GM21825 (cell line): ENCODE data around the gene MAMDC2.

Experiments
- ATAC-seq: cut with Tn5 transposase; IDR thresholded peaks from one replicate; pipeline ENCODE4 v1.9.1; 2021; ENCODE audit warnings: mild to moderate bottlenecking, moderate library complexity; ENCODE audit not compliant: unreplicated experiment

Gene MAMDC2

DNA sequence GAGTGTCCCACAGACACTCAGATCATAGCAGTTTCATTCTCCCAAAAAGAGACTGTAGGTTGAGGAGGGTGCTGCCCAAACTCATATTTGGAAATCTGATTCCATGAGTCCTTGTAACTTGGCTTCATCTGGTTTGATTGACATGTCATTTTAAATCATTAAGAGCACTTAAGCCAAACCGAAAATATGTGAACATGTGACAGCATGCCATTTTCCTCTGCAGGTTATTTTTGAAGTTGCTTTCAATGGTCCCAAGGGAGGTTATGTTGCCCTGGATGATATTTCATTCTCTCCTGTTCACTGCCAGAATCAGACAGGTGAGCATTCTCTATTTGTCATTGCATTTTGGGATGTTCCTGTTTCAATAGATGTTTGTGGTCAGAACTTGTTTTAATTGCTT, 87.6 kb downstream of the MAMDC2 start:
- no peak for ATAC-seq

DNA sequence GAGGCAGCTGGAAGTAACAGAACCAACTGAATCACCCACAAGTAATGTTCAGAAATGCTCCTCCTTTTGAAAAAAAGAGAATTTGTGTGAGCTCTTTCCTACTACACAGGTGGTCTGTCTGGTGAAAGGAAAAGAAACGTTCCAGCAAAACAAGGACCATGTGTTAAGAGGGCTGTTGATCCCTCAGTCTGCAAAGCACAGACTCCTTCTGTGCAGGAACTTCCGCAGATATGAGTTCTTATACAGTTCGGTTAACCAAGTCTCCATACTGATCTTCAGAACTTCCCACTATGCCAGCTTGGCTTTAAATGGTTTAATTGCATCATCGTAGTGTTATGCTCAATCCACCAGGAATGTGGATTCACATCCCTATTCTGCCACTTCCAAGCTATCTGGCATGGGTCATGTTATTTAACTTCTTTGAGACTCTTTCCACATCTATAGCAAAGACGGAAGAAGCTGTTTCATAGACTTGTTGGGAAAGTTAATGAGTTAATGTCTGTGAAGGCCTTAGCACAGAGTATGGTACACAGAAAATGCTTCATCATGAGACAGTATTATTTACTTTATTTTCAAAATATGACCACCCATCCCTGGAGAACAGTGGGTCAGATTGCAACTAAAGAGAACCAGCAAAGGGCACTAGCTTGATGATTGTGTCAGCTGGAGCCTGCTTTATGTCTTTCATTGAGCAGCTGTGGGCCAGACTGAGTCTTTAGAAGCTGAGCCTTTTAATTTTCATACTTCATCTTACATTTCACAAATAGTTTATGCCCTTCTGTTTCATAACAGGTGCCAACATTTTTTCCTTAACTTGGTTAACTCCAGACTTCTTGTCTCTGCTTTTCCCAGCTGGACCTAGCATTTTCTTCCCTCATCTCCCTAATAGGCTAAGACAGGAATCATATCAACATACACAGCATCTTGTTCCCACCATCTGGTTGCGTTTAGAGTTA, 89.9 kb downstream of the MAMDC2 start:
- no peak for ATAC-seq

DNA sequence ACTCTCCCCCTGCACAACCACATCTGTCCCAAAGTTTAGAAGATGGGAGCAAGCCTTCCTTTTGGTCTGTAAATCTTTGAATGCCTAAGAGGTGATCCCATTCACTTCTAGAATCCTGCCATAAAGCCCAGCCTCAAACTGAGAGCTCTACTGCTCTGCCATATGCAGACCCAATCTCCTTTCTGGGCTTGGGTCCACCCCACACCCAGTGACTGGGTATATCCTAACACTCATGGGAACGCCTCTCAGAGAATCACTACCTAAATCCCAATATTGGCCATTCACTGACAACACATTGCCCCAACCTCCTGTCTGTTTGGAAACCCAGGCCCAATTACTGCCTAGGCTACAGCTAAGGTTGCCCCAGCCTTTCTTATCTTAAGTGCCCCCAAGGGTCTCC, 90.7 kb downstream of the MAMDC2 start:
- ATAC-seq: no peak

DNA sequence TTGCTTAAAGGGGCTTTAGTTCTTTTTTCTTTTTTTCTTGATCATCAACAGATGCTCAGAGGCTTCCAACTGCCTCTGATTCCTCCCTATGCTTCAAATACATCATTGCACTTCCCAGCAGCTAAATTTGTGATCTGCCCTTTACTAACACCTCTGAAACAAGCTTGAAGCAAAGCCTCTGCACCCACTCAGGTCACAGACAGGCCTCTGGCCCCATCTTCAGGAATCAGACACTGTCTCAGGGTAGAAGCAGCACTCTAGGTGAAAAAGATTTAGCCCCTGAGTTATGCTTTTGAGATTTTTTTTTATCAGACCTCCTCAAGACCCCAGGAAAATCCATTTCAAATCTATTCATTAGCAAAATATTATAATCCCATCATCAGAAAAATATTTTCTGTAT, 91.5 kb downstream of the MAMDC2 start:
- ATAC-seq: no peak

DNA sequence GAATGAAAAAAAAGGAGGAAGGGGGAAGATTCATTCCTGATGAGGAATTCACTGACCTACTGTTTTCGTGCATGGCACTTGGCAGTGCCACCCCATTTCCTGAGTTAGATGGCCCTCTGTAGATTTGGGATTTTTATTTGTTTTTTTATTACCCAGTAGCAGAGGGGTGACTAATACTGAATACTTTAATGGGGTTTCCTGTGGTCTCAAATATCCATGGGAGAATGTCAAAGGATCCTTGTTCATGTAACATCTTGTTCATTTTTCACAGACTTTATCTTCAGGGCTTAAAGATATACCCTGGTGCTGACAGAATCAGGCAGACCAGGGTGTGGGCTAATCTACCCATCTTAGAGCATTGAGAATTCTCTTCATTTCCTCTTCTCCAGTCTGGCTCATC, 93.0 kb downstream of the MAMDC2 start:
- ATAC-seq: no peak

DNA sequence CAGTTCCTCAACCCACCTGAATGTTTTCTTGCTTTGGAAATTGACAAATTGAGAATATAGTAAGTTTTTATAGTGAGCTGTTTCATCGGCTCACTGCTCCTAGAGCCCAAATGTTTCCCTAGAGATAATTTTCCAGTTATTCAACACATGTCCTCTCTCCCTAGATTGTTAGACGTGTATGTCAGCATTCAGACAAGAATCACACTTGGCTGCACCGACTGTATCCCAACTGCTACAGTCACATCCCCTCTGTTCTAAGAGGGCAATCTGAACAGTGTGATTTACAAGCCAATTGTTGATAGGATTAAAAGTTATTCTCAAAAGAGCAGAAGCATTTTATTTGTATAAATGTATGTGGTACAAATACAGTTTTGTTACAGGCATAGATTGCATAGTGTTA, 93.9 kb downstream of the MAMDC2 start:
- no peak for ATAC-seq

DNA sequence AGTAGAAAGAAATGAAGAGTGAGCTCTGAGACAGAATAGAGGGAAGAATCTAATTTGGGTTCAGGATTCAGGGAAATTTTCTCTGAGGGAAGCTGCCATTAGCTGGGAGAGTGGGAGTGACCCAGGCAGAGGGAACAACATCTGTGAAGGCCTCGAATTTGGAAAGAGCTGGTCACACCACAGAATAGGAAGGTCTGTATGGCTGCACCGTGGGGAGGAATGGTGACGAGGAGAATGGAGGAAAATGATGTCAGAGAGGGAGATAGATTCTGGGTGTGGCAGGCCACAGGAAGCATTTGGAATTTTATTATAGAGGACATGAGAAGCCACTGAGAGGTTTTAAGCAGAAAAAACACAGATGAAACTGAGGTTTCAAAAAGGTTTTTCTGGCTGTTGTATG, 98.5 kb downstream of the MAMDC2 start:
- no peak for ATAC-seq

DNA sequence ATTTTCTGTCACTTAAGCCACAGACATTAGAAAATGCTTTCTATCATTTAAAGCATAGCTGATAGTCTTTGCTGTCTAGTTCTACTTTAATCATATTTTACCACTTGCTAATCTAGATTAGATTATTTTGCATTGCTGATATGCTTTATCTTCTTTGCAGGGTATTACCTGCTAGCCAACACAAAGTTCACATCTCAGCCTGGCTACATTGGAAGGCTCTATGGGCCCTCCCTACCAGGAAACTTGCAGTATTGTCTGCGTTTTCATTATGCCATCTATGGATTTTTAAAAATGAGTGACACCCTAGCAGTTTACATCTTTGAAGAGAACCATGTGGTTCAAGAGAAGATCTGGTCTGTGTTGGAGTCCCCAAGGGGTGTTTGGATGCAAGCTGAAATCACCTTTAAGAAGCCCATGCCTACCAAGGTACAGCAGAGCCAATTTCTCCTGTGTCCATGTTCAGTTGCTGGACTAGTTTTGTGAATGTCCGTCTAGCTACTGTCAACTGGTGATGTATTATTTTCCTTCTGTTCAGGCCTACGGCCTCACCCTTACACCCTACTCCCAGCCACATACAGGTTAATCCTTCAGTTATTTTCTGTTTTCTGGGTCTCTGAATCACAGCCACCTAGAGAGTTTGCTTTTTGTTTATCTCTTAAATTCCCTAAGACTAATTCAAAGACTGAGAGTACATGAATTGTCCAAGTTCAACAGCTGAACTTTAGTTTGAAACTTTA, 99.9 kb downstream of the MAMDC2 start:
- no peak for ATAC-seq

DNA sequence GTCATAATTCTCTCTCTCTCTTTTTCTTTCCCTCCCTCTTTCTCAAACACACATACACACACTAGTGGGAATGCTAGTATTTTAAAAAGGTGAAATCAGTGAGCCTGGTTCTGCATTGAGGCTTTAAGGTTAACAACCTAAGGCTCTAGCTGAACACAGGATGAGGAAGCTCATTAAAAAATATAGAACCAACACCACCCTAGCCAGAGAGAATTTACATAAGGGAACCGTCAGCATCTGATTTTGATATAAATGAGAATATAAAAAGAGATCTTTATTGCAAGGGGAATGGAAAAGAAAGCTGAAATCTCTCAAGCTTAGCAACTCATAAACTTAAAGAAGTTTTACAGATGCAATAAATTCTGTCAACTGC, 100.5 kb downstream of the MAMDC2 start:
- ATAC-seq: no peak

DNA sequence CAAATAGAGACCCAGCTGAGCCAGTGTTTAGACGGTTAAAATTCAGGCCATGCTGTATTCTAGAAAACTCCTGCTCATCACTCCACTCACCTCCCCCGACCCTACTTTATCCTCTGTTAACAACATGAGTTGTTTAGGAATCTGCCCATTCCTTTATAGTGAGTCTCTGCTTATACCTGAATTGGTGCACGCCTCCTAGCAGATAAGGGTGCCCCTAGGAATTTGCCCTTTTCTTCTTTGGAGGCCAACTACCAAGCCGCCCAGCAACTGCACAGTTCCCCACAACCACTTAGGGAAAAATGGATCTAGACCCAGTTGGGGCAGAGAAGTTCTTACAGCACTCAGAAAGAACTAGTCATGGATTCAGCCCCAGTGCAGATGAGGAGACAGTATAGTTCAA, 102.3 kb downstream of the MAMDC2 start:
- no peak for ATAC-seq

DNA sequence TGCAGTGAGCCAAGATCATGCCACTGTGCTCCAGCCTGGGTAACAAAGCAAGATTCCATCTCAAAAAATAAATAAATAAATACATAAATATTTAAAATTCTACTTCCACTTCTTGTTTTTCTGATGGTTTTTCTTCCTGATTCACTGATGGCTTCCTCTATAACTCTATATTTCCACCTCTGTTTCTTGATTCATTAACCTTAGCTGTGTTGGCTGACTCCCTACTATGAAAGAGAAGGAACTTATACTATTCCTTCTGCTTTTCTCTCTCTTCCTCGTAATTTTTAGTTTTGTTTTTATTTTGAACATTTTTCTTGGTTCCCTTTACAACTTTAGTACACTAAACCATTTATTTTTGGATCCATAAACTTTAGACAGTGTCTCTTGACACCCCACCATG, 103.5 kb downstream of the MAMDC2 start:
- no peak for ATAC-seq

DNA sequence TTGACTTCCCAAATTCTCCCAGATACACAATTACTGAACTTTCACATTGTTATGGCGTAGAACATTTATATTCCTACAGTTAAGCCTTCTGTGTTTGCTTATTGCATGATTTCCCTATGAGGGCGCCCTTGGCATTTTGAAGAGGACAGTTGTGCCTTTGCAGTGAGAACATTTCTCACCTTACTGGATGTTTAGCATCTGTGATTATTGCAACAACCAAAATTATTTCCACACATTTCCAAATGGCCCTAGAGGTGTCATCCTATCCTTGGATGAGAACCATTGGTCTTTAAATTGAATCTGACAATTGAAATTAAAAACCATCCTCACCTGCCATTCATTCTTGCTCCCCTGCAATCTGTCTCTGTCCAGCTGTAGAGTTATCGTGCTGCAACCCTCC, 104.0 kb downstream of the MAMDC2 start:
- ATAC-seq: no peak

DNA sequence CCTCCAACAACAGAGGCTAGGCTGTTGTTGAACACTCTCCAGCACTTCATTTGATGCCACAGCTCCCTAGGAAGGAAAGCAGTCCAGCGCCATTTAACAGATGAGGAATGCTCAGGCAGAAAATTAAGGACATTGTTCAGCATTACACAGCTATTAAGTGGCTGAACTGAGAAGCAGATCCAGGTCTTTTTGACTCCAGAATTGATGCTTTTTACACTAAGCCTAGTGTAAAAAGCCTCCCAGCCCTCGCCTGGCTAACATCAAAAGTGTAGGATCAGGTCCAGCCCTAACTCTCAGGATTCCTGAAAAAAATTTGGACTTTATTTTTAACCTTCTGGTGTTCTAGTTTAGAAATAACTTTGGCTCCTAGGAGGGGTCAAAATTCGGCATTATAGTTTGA, 108.7 kb downstream of the MAMDC2 start:
- ATAC-seq: no peak

DNA sequence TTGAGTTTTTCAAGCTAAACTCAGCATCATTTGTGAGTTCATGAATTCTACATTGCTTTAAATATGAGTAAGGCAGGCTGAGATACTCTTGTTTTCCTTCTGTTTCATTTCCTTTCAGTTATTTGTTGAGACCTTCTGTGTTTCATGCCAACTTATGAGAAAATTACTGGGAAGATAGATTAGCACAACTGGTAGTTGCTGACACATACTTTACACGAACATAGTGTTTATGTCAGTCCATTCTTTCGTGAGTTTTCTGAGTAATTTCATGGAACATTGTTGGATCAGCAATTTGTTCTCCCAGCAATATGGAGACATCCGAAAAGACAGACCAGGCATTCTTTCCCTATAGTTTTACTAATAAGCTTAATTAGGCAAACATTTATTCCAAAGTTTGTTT, 113.1 kb downstream of the MAMDC2 start:
- ATAC-seq: no peak

DNA sequence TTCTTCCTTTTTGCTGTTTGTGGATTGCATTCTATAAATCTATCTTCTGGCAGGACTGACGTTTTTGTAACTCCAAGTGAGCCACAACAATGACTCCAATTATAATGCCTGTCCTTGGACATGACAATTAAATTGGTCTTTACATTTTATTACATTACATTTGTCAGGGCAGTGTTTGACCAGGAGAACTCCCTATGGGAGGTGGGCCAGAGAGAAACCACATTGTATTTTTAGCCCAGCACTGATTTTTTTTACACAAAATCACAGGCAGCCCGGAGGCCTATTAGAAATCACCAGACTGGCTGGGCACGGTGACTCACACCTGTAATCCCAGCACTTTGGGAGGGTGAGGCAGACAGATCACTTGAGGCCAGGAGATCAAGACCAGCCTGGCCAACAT, 116.0 kb downstream of the MAMDC2 start:
- ATAC-seq: no peak

DNA sequence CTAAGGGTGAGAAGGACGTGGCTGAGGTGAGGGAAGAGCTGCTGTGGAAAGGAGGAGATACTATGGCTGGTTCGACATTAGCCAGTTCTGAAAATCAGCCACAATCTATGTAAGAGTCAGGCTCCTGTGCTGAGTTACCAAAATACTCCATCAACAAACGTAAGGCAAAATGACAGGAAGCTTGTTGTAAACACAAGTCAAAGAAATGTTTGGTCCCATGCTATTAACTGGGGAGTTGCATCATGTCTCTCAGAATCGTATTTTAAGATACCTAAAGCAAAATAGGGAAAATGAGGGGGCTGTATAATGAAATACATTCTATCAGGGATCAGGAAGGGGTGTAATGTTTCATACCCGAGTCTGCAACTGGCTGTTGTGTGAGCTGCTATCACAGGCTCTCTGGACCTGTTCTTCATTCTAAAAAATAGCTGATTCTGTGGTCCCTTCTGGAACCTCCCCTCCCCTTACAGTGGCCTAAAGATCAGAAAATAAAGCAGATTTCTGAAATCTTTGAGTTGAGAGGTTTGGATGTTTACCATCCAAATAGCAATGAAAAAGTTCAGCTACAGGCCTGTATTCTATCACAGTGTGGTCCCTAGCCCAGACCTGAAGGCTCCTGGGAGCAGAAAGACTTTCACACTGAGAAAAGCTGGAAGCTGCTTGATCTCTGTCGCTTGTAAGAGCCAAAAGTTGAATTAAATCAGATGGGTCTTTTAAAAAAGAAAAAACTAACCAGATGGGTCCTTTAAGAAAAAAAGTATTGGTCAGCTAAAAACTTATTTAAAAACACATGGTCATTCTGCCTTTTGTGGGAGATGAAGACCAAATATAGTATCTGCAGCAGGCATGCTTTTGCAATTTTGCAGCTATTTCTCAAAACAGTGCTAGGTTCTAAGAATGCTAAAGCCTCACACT, 117.3 kb downstream of the MAMDC2 start:
- no peak for ATAC-seq

DNA sequence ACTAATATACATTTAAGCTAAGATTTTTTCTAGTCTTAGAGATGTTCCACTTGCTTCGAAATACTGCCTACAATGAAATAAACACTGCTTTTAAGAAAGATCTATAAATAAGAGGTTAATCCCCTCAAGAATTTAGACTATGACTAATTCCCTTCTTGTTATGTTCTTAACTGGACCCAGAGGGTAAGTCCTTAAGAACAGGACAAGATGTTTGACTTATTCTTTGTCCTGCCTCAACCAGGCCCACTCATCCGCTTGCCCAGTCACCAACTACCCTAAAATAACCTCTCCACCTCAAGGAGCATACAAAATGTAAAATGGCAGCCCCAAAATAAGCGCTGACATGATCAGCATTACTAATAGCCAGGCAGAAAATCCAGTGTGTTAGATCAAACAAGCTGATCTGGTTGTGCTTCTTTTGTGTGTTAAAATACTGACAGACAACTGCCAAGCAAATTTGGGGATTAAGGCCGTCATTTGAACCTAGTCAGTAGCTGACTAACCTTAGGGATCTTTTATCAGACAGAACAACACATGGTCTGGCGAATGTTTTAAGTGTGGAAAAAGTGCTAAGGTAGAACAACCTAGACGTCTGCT, 121.5 kb downstream of the MAMDC2 start:
- ATAC-seq: no peak

DNA sequence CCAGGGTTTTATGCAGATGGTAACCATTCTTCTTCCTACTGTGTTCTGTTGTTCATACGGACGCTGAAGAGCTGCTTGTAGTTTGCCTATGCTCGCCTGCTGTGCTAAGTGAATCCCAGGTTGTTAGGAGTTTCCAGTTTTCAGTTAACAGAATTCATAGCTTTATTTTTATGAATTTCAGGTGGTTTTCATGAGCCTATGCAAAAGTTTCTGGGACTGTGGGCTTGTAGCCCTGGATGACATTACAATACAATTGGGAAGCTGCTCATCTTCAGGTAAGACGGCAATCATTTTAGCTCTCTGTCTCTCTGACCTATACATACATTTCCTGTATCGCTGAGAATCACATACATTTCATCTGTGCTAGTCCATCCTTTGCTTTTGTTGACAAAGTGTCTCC, 124.9 kb downstream of the MAMDC2 start:
- ATAC-seq: no peak

DNA sequence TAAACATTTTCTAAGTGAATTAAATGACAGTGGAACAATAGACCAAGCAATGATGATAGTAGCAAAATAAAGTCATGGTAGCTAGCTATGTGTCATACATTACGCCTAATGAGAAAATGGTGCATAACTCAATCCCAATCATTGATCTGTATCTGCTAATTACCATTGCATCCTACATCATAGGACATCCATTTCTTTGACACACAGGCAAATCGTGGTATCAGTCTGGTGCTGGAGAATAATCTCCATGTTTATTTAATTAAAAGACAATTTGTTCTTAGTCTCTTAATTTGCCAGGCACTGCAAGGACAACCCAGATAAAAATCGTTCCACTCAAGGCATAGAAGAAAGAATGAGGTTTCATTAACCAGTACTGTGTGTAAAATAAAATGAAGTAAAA, 125.6 kb downstream of the MAMDC2 start:
- ATAC-seq: no peak

DNA sequence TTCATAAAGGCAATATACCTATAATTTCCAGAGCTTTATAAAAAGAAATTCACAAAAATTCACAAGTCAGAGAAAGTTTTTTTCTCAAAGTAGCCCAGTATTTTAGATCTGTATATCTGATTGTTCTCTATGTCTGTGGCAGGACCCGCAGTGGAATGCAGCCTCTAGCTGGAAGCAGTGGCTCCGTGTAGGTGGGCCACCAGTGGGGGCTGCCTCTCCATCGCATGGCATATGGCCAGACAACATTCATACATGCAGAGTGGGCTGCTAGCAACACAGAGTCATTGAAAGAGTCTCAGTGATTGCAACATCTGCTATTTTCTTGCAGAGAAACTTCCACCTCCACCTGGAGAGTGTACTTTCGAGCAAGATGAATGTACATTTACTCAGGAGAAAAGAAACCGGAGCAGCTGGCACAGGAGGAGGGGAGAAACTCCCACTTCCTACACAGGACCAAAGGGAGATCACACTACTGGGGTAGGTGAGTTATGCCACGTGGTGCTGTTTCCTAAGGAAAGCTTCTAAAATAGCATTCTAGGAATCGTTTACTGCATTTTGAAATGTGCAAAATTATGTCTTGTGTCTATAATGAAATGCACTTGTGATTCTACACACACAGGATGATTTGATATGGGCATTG, 126.6 kb downstream of the MAMDC2 start:
- no peak for ATAC-seq
